SK-N-SH (cell line): ENCODE data around the gene AP4E1.

Experiments
- EZH2phosphoT487 ChIP-seq: fragments of 200-600 bp; sonication (generic); IDR thresholded peaks from 2 replicates; pipeline ENCODE4 v1.6.1; 2017; ENCODE audit warnings: low read depth, mixed run types, mild to moderate bottlenecking, antibody characterized with exemption, moderate library complexity, borderline replicate concordance
- FOXM1 ChIP-seq: IDR thresholded peaks from 2 replicates; pipeline ENCODE4 v1.4.0; 2012; ENCODE audit warnings: low read depth, mild to moderate bottlenecking
- GABPA ChIP-seq: IDR thresholded peaks from 2 replicates; pipeline ENCODE4 v1.4.0; 2012; ENCODE audit warnings: low read depth, mild to moderate bottlenecking
- MEF2A ChIP-seq: IDR thresholded peaks from 2 replicates; pipeline ENCODE4 v1.4.0; 2012; ENCODE audit warnings: low read depth, borderline replicate concordance
- POLR2AphosphoS5 ChIP-seq: IDR thresholded peaks from 2 replicates; pipeline ENCODE4 v1.6.1; 2012; ENCODE audit warnings: low read depth, low read length
- RAD21 ChIP-seq: IDR thresholded peaks from 2 replicates; pipeline ENCODE4 v1.6.1; 2012; ENCODE audit warnings: mild to moderate bottlenecking, low read length
- RFX5 ChIP-seq: IDR thresholded peaks from 2 replicates; pipeline ENCODE4 v1.6.1; 2012; ENCODE audit warnings: mild to moderate bottlenecking, improper control_type of control experiment, low read length
- TAF1 ChIP-seq: IDR thresholded peaks from 2 replicates; pipeline ENCODE4 v1.6.1; 2012; ENCODE audit warnings: low read depth, mild to moderate bottlenecking, low read length, moderate library complexity, borderline replicate concordance
- TF ChIP-seq, protein P1 (sequence below): fragments of 150-350 bp; IDR thresholded peaks from 2 replicates; pipeline ENCODE4 v1.6.1; 2017; ENCODE audit warnings: antibody characterized with exemption, low read length, low read depth, borderline replicate concordance
- TF ChIP-seq, protein P2 (sequence below): fragments of 200-600 bp; sonication (generic); IDR thresholded peaks from 2 replicates; pipeline ENCODE4 v1.6.1; 2017; ENCODE audit warnings: antibody characterized with exemption, mild to moderate bottlenecking, moderate library complexity
- TF ChIP-seq, protein P3 (sequence below): IDR thresholded peaks from 2 replicates; pipeline ENCODE4 v1.6.1; 2012; ENCODE audit warnings: mild to moderate bottlenecking, low read depth, low read length, moderate library complexity

DNA sequence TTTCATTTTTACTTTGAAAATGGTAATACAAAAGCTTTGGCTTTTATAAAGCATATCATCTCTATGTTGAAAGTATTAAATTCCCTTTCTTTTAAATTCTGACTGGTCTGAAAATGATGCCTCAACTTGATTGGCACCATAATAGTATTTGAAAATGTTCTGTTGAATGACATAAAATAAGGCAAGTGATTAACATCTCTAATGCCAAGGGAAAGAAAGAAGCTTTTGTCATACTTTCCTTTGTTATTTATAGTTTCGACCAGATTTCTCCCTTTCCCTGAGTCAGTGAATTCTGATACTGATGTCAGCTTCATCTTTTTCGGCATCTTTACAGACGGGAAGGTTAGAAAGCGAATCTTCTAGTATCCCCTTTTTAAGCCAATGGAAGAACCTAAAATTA lies 3.4 kb upstream of the AP4E1 start:
- TF ChIP-seq POLR2AphosphoS5: no peak
- no peak for TF ChIP-seq MEF2A
- TF ChIP-seq RAD21: no peak
- TF ChIP-seq TAF1: no peak
- TF ChIP-seq FOXM1: no peak
- TF ChIP-seq, protein P1, sequence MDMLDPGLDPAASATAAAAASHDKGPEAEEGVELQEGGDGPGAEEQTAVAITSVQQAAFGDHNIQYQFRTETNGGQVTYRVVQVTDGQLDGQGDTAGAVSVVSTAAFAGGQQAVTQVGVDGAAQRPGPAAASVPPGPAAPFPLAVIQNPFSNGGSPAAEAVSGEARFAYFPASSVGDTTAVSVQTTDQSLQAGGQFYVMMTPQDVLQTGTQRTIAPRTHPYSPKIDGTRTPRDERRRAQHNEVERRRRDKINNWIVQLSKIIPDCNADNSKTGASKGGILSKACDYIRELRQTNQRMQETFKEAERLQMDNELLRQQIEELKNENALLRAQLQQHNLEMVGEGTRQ: no peak
- TF ChIP-seq, protein P2, sequence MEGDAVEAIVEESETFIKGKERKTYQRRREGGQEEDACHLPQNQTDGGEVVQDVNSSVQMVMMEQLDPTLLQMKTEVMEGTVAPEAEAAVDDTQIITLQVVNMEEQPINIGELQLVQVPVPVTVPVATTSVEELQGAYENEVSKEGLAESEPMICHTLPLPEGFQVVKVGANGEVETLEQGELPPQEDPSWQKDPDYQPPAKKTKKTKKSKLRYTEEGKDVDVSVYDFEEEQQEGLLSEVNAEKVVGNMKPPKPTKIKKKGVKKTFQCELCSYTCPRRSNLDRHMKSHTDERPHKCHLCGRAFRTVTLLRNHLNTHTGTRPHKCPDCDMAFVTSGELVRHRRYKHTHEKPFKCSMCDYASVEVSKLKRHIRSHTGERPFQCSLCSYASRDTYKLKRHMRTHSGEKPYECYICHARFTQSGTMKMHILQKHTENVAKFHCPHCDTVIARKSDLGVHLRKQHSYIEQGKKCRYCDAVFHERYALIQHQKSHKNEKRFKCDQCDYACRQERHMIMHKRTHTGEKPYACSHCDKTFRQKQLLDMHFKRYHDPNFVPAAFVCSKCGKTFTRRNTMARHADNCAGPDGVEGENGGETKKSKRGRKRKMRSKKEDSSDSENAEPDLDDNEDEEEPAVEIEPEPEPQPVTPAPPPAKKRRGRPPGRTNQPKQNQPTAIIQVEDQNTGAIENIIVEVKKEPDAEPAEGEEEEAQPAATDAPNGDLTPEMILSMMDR: no peak
- no peak for TF ChIP-seq RFX5
- no peak for TF ChIP-seq GABPA
- TF ChIP-seq, protein P3, sequence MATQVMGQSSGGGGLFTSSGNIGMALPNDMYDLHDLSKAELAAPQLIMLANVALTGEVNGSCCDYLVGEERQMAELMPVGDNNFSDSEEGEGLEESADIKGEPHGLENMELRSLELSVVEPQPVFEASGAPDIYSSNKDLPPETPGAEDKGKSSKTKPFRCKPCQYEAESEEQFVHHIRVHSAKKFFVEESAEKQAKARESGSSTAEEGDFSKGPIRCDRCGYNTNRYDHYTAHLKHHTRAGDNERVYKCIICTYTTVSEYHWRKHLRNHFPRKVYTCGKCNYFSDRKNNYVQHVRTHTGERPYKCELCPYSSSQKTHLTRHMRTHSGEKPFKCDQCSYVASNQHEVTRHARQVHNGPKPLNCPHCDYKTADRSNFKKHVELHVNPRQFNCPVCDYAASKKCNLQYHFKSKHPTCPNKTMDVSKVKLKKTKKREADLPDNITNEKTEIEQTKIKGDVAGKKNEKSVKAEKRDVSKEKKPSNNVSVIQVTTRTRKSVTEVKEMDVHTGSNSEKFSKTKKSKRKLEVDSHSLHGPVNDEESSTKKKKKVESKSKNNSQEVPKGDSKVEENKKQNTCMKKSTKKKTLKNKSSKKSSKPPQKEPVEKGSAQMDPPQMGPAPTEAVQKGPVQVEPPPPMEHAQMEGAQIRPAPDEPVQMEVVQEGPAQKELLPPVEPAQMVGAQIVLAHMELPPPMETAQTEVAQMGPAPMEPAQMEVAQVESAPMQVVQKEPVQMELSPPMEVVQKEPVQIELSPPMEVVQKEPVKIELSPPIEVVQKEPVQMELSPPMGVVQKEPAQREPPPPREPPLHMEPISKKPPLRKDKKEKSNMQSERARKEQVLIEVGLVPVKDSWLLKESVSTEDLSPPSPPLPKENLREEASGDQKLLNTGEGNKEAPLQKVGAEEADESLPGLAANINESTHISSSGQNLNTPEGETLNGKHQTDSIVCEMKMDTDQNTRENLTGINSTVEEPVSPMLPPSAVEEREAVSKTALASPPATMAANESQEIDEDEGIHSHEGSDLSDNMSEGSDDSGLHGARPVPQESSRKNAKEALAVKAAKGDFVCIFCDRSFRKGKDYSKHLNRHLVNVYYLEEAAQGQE: no peak
- no peak for TF ChIP-seq EZH2phosphoT487
